ENCODE results near the gene NFAM1. TPM values are rescaled to one million over a fixed set of nuclear protein-coding genes. Genes with fewer than 3 reads are reported as not detected.

NFAM1 gene
- total RNA-seq, 1 donor = under 0.01 TPM

- Histone ChIP-seq H3K4me1 (ENCODE audit: insufficient read depth, low read length) (peaks cover 10% of the 10 kb centered on the region), H4K20me1 (ENCODE audit: insufficient read depth, low read length) (peaks cover 5% of the 10 kb centered on the region), H3K27ac (ENCODE audit: low read depth, low read length) (no peak overlapping the region), H3K27me3 (ENCODE audit: insufficient read depth, low read length) (peaks cover 55% of the 10 kb centered on the region), H3K79me2 (ENCODE audit: insufficient read depth, low read length) (no peaks in the 10 kb centered on the region), H3K4me2 (ENCODE audit: insufficient read depth, low read length) (no peak overlapping the region), H2AFZ (ENCODE audit: low read length) (no peak overlapping the region), H3K9me3 (ENCODE audit: low read depth, low read length) (no peaks in the 10 kb centered on the region), H3K4me3 (ENCODE audit: insufficient read depth, low read length) (no peak overlapping the region), H3K36me3 (ENCODE audit: insufficient read depth, low read length) (no peaks in the 10 kb centered on the region)
- DNase-seq (ENCODE audit: insufficient read length, low spot score, missing footprints) = no peak
- no peak for TF ChIP-seq CTCF (IDR thresholded peaks at IDR 0.05; ENCODE audit: extremely low read depth, low read depth, low read length)
These were observed 64.2 kb downstream of the NFAM1 start for GRCh38 chr22:42367980-42368378.

- H3K9me3 ChIP-seq (ENCODE audit: low read depth, low read length) = no peaks in the 10 kb centered on the region
- no peak overlapping the region for H3K27ac ChIP-seq (ENCODE audit: low read depth, low read length)
- no peak overlapping the region for H3K4me2 ChIP-seq (ENCODE audit: insufficient read depth, low read length)
- H2AFZ ChIP-seq (ENCODE audit: low read length) = no peak overlapping the region
- H3K4me3 ChIP-seq (ENCODE audit: insufficient read depth, low read length) = no peak overlapping the region
- DNase-seq (ENCODE audit: insufficient read length, low spot score, missing footprints) = no peak
- no peaks in the 10 kb centered on the region for H3K79me2 ChIP-seq (ENCODE audit: insufficient read depth, low read length)
- peaks cover 59% of the 10 kb centered on the region for H3K27me3 ChIP-seq (ENCODE audit: insufficient read depth, low read length)
- peaks cover 10% of the 10 kb centered on the region for H3K4me1 ChIP-seq (ENCODE audit: insufficient read depth, low read length)
- peaks cover 5% of the 10 kb centered on the region for H4K20me1 ChIP-seq (ENCODE audit: insufficient read depth, low read length)
- H3K36me3 ChIP-seq (ENCODE audit: insufficient read depth, low read length) = no peaks in the 10 kb centered on the region
- TF ChIP-seq CTCF (IDR thresholded peaks at IDR 0.05; ENCODE audit: extremely low read depth, low read depth, low read length) = no peak
These were observed 65.2 kb downstream of the NFAM1 start for GRCh38 chr22:42366806-42367581.

GRCh38 chr22:42365942-42366695, 66.1 kb downstream of the NFAM1 start:
- no peak for DNase-seq (ENCODE audit: insufficient read length, low spot score, missing footprints)
- H2AFZ ChIP-seq (ENCODE audit: low read length) = no peak overlapping the region
- no peak for TF ChIP-seq CTCF (IDR thresholded peaks at IDR 0.05; ENCODE audit: extremely low read depth, low read depth, low read length)
- peaks cover 5% of the 10 kb centered on the region for H4K20me1 ChIP-seq (ENCODE audit: insufficient read depth, low read length)
- H3K4me2 ChIP-seq (ENCODE audit: insufficient read depth, low read length) = no peak overlapping the region
- peaks cover 59% of the 10 kb centered on the region for H3K27me3 ChIP-seq (ENCODE audit: insufficient read depth, low read length)
- no peaks in the 10 kb centered on the region for H3K79me2 ChIP-seq (ENCODE audit: insufficient read depth, low read length)
- peaks cover 10% of the 10 kb centered on the region for H3K4me1 ChIP-seq (ENCODE audit: insufficient read depth, low read length)
- no peaks in the 10 kb centered on the region for H3K9me3 ChIP-seq (ENCODE audit: low read depth, low read length)
- no peak overlapping the region for H3K27ac ChIP-seq (ENCODE audit: low read depth, low read length)
- no peak overlapping the region for H3K4me3 ChIP-seq (ENCODE audit: insufficient read depth, low read length)
- H3K36me3 ChIP-seq (ENCODE audit: insufficient read depth, low read length) = no peaks in the 10 kb centered on the region
